DOHH2 (cell line): ENCODE measurements around the gene SCIN.

ENCODE experiments used
- H3F3A ChIP-seq: fragments of 200-600 bp; sonication (generic), shearing (Covaris generic); 2 replicates; pipeline ENCODE4 v1.6.0; 2016; ENCODE audit warnings: antibody characterized with exemption, mild to moderate bottlenecking; ENCODE audit not compliant: control insufficient read depth, insufficient read depth
- H3K27ac ChIP-seq: fragments of 200-600 bp; sonication (generic); 2 replicates; pipeline ENCODE4 v1.5.1; 2014; ENCODE audit warnings: low read depth, mild to moderate bottlenecking, low read length, moderate library complexity
- H3K27me3 ChIP-seq: fragments of 200-600 bp; sonication (generic); 2 replicates; pipeline ENCODE4 v1.6.1; 2014; ENCODE audit warnings: mild to moderate bottlenecking, low read length, mixed read lengths; ENCODE audit not compliant: control insufficient read depth
- H3K36me3 ChIP-seq: fragments of 200-600 bp; sonication (generic); 2 replicates; pipeline ENCODE4 v1.6.1; 2014; ENCODE audit warnings: mild to moderate bottlenecking, low read length, moderate library complexity, mixed read lengths; ENCODE audit not compliant: control insufficient read depth
- H3K4me1 ChIP-seq: fragments of 200-600 bp; sonication (generic); 2 replicates; pipeline ENCODE4 v1.6.1; 2014; ENCODE audit warnings: mild to moderate bottlenecking, low read length, mixed read lengths; ENCODE audit not compliant: control insufficient read depth
- H3K4me2 ChIP-seq: fragments of 200-600 bp; sonication (generic); 2 replicates; pipeline ENCODE4 v1.6.0; 2014; ENCODE audit warnings: mild to moderate bottlenecking, low read length, moderate library complexity
- H3K4me3 ChIP-seq: fragments of 200-600 bp; sonication (generic); 2 replicates; pipeline ENCODE4 v1.5.1; 2014; ENCODE audit warnings: mild to moderate bottlenecking, low read length, mixed read lengths
- H3K79me2 ChIP-seq: fragments of 200-600 bp; sonication (generic); 2 replicates; pipeline ENCODE4 v1.6.1; 2014; ENCODE audit warnings: mild to moderate bottlenecking, low read length, mixed read lengths; ENCODE audit not compliant: control insufficient read depth
- H3K9me2 ChIP-seq: fragments of 200-600 bp; sonication (generic); replicated peaks from 2 replicates; pipeline ENCODE4 v1.6.1; 2014; ENCODE audit warnings: mild to moderate bottlenecking, low read length, mixed read lengths; ENCODE audit not compliant: control insufficient read depth
- H3K9me3 ChIP-seq: fragments of 200-600 bp; sonication (generic); 2 replicates; pipeline ENCODE4 v1.6.1; 2014; ENCODE audit warnings: antibody characterized with exemption, low read length, mixed read lengths; ENCODE audit not compliant: control insufficient read depth, insufficient read depth
- H4K20me1 ChIP-seq: fragments of 200-600 bp; sonication (generic); 2 replicates; pipeline ENCODE4 v1.6.0; 2014; ENCODE audit warnings: low read depth, mild to moderate bottlenecking, antibody characterized with exemption, low read length, moderate library complexity; ENCODE audit not compliant: control insufficient read depth, insufficient read depth
- EZH2phosphoT487 ChIP-seq: fragments of 200-600 bp; sonication (generic); IDR thresholded peaks from 2 replicates; pipeline ENCODE4 v1.6.1; 2017; ENCODE audit warnings: borderline replicate concordance, mild to moderate bottlenecking, antibody characterized with exemption, low read length, moderate library complexity, mixed read lengths
- TF ChIP-seq, protein P1 (sequence below): fragments of 200-600 bp; sonication (generic); IDR thresholded peaks from one replicate; pipeline ENCODE4 v1.5.1; 2014; ENCODE audit warnings: antibody characterized with exemption, mild to moderate bottlenecking, low read depth, low read length; ENCODE audit not compliant: poor library complexity, severe bottlenecking

SCIN gene

DNA sequence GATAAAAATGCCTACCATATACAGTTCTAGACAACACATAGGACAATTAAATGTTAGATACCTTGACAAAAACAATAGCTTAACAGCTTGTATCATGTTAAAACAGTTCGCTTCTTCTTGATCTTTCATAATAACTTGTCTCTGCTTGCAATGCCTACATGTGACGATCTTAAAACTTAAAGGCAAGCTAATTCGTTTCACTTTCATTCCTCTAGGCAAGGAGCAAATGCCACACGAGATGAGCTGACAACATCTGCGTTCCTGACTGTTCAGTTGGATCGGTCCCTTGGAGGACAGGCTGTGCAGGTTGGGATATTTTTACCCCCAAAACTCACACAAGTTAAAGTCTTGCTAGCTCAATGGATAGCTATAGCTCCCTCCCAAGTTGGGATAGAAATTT, 65.3 kb downstream of the SCIN start:
- no peaks in the 10 kb centered on the region for H3F3A ChIP-seq
- H3K4me3 ChIP-seq: no peak overlapping the region
- no peaks in the 10 kb centered on the region for H3K36me3 ChIP-seq
- H3K4me1 ChIP-seq: no peaks in the 10 kb centered on the region
- H3K9me2 ChIP-seq: no peaks in the 10 kb centered on the region
- TF ChIP-seq, protein P1, sequence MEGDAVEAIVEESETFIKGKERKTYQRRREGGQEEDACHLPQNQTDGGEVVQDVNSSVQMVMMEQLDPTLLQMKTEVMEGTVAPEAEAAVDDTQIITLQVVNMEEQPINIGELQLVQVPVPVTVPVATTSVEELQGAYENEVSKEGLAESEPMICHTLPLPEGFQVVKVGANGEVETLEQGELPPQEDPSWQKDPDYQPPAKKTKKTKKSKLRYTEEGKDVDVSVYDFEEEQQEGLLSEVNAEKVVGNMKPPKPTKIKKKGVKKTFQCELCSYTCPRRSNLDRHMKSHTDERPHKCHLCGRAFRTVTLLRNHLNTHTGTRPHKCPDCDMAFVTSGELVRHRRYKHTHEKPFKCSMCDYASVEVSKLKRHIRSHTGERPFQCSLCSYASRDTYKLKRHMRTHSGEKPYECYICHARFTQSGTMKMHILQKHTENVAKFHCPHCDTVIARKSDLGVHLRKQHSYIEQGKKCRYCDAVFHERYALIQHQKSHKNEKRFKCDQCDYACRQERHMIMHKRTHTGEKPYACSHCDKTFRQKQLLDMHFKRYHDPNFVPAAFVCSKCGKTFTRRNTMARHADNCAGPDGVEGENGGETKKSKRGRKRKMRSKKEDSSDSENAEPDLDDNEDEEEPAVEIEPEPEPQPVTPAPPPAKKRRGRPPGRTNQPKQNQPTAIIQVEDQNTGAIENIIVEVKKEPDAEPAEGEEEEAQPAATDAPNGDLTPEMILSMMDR: no peak
- no peak for TF ChIP-seq EZH2phosphoT487
- H3K79me2 ChIP-seq: no peaks in the 10 kb centered on the region
- no peaks in the 10 kb centered on the region for H3K9me3 ChIP-seq
- no peaks in the 10 kb centered on the region for H4K20me1 ChIP-seq
- peaks cover 10% of the 10 kb centered on the region for H3K27me3 ChIP-seq
- H3K4me2 ChIP-seq: no peak overlapping the region
- H3K27ac ChIP-seq: no peak overlapping the region

DNA sequence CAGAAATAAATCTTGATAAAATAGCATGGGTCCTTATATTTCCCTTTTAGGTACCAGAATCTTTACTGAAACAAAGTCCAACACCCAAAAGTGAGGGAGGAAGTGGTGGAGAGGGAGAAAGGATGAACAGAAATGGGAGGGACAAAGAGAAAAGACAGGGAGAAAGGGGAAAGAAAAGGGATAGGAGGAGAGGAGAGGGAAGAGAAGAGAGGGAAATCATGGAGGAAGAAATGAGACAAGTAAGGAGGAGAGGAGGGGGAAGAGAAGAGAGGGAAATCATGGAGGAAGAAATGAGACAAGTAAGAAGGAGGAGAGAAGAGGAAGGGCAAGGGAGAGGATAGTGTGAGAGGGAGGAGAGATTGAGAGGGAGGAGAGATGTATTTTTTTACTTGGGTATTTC, 66.8 kb downstream of the SCIN start:
- no peaks in the 10 kb centered on the region for H3F3A ChIP-seq
- no peaks in the 10 kb centered on the region for H3K9me3 ChIP-seq
- H3K4me3 ChIP-seq: no peak overlapping the region
- no peaks in the 10 kb centered on the region for H4K20me1 ChIP-seq
- no peaks in the 10 kb centered on the region for H3K36me3 ChIP-seq
- peaks cover 10% of the 10 kb centered on the region for H3K27me3 ChIP-seq
- no peaks in the 10 kb centered on the region for H3K79me2 ChIP-seq
- H3K27ac ChIP-seq: no peak overlapping the region
- H3K4me2 ChIP-seq: no peak overlapping the region
- no peak for TF ChIP-seq EZH2phosphoT487
- TF ChIP-seq, protein P1: no peak
- no peaks in the 10 kb centered on the region for H3K9me2 ChIP-seq
- no peaks in the 10 kb centered on the region for H3K4me1 ChIP-seq

DNA sequence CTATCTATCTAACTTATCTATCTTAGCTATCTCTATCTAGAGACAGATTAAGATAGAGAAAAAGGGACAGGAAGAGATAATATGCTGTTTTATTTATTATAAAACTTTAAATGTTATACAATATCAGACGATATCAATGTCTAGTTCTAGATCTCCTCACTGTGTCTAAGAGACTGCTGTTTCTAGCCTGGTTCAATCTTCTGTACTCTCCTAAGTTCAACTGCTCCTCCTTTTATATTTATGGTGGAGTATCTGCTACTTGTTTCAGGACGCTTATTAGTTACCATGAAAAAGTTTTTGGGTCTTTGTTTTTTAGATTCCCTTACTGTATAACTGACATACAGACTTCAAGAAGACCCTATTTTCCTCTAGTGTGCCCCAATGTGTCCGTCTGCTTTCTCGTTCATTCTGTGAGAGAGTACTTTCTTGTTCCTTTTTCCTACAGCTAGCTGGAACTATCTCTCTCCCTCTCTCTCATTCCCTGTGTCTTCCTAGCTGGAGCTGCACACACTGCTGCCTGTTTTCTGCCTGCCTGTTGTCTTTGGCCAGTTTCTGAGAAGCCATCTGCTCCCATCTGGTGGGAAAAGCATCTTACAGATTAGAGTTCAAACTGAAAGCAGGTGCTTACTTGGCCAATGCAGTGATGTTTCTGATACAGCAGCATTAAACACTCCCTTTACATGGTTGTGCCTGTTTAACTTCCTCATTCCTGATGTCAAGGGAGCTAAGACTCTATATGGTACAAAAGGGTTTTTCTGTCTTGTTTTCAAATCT, 67.5 kb downstream of the SCIN start:
- Histone ChIP-seq H3F3A (no peaks in the 10 kb centered on the region), H3K4me3 (no peak overlapping the region), H3K79me2 (no peaks in the 10 kb centered on the region), H3K4me1 (no peaks in the 10 kb centered on the region), H3K36me3 (no peaks in the 10 kb centered on the region), H3K9me3 (no peaks in the 10 kb centered on the region), H3K27ac (no peak overlapping the region), H3K9me2 (no peaks in the 10 kb centered on the region), H4K20me1 (no peaks in the 10 kb centered on the region), H3K4me2 (no peak overlapping the region), H3K27me3 (peaks cover 10% of the 10 kb centered on the region)
- TF ChIP-seq, protein P1: no peak
- no peak for TF ChIP-seq EZH2phosphoT487
